HCT116 (cell line): ENCODE measurements around the gene CCDC28B. TPM values are rescaled to one million over a fixed set of nuclear protein-coding genes. Genes with fewer than 3 reads are reported as not detected.

Experiments used
- ATAC-seq: fragments of 200-7000 bp; cut with Tn5 transposase; 2 replicates; pipeline ENCODE4 v1.9.1; 2020; ENCODE audit warnings: mild to moderate bottlenecking, moderate library complexity
- BruUV-seq: library from RNA; stranded (reverse); fragments of 400-500 nt; replicated peaks from 2 replicates; lab custom pipeline; 2021; lab: Mats Ljungman, UMichigan
- CTCF ChIA-PET: fragments of 300-600 bp; sonication (Branson Sonifier 250); formaldehyde crosslinking; loops from one replicate; lab custom pipeline; 2021; ENCODE audit warnings: antibody characterized with exemption; lab: Charles Lee
- POLR2A ChIA-PET: fragments of 300-600, 350-600 bp; sonication (Branson Sonifier 250); formaldehyde crosslinking; loops from one replicate; lab custom pipeline; 2021; ENCODE audit warnings: antibody characterized with exemption; lab: Charles Lee
- RAD21 ChIA-PET, 2 experiments: fragments of 300-600 bp; sonication (Branson Sonifier 250); formaldehyde crosslinking; loops; one replicate each; lab custom pipeline; 2023; ENCODE audit warnings: low total read pairs in 2 of 2; ENCODE audit not compliant: uncharacterized antibody in 2 of 2, unreplicated experiment in 2 of 2, low non-redundant PET in 1 of 2; lab: Charles Lee
- DNase-seq: peaks from one replicate; pipeline ENCODE4 v3.0.0-alpha.2; 2010; ENCODE audit warnings: low read depth, low spot score
- H2AFZ ChIP-seq: fragments of 200-600 bp; shearing (Covaris generic), sonication (generic); 2 replicates; pipeline ENCODE4 v1.6.1; 2017; ENCODE audit warnings: low read depth, mixed run types, mixed read lengths, antibody characterized with exemption, low read length; ENCODE audit not compliant: poor library complexity, severe bottlenecking
- H3K27ac ChIP-seq: 2 replicates; pipeline ENCODE4 v1.5.1; 2012; ENCODE audit warnings: low read depth, low read length
- H3K27me3 ChIP-seq: fragments of 200-600 bp; sonication (generic); 2 replicates; pipeline ENCODE4 v1.6.1; 2016; ENCODE audit warnings: mixed run types, low read length, mixed read lengths; ENCODE audit not compliant: insufficient read depth
- H3K36me3 ChIP-seq, 2 experiments: fragments of 200-500 bp in 1 of 2; fragments of 200-600 bp in 1 of 2; sonication (Bioruptor generic) in 1 of 2; sonication (generic) in 1 of 2; 2 replicates each; pipeline versions ENCODE4 v1.5.1 to v1.6.1; 2014 to 2016; ENCODE audit warnings: low read length in 2 of 2, inconsistent platforms in 1 of 2, mixed read lengths in 1 of 2, mixed run types in 1 of 2; ENCODE audit not compliant: insufficient read depth in 2 of 2, control insufficient read depth in 1 of 2
- H3K4me1 ChIP-seq, 2 experiments: fragments of 200-600 bp in 1 of 2; sonication (generic) in 1 of 2; 2 replicates each; pipeline versions ENCODE4 v1.5.1 to v1.6.1; 2012 to 2017; ENCODE audit warnings: low read length in 2 of 2, inconsistent platforms in 1 of 2, mild to moderate bottlenecking in 1 of 2, mixed read lengths in 1 of 2, mixed run types in 1 of 2, moderate library complexity in 1 of 2; ENCODE audit not compliant: insufficient read depth in 2 of 2, control insufficient read depth in 1 of 2
- H3K4me2 ChIP-seq: fragments of 200-600 bp; sonication (generic); 2 replicates; pipeline ENCODE4 v1.6.1; 2017; ENCODE audit warnings: mixed run types, low read length, mixed read lengths
- H3K4me3 ChIP-seq, 2 experiments: fragments of 200-600 bp in 1 of 2; sonication (generic) in 1 of 2; replicated peaks in 1 of 2; 2 replicates each; pipeline ENCODE4 v1.5.1; 2011 to 2016; ENCODE audit warnings: low read length in 2 of 2, control low read depth in 1 of 2, low read depth in 1 of 2, mild to moderate bottlenecking in 1 of 2, mixed read lengths in 1 of 2, mixed run types in 1 of 2
- H3K79me2 ChIP-seq: fragments of 200-600 bp; sonication (generic); 2 replicates; pipeline ENCODE4 v1.6.1; 2017; ENCODE audit warnings: mild to moderate bottlenecking, mixed run types, low read length, moderate library complexity, mixed read lengths; ENCODE audit not compliant: insufficient read depth
- H3K9ac ChIP-seq: fragments of 200-600 bp; sonication (generic); 2 replicates; pipeline ENCODE4 v1.6.1; 2016; ENCODE audit warnings: low read length, mixed read lengths
- H3K9me2 ChIP-seq: fragments of 200-600 bp; sonication (generic), shearing (Covaris generic); 2 replicates; pipeline ENCODE4 v1.6.1; 2017; ENCODE audit warnings: mixed run types, mild to moderate bottlenecking, moderate library complexity; ENCODE audit not compliant: insufficient read depth
- H3K9me3 ChIP-seq, 2 experiments: fragments of 200-500 bp in 1 of 2; fragments of 200-600 bp in 1 of 2; sonication (Bioruptor generic) in 1 of 2; sonication (generic) in 1 of 2; 2 replicates each; pipeline ENCODE4 v1.6.1; 2014 to 2017; ENCODE audit warnings: low read length in 2 of 2, mixed read lengths in 2 of 2, inconsistent platforms in 1 of 2, low read depth in 1 of 2, mild to moderate bottlenecking in 1 of 2, mixed run types in 1 of 2, moderate library complexity in 1 of 2; ENCODE audit not compliant: control insufficient read depth in 1 of 2, insufficient read depth in 1 of 2
- H4K20me1 ChIP-seq: fragments of 200-600 bp; sonication (generic), shearing (Covaris generic); 2 replicates; pipeline ENCODE4 v1.6.1; 2017; ENCODE audit warnings: mixed run types, mild to moderate bottlenecking, moderate library complexity; ENCODE audit not compliant: insufficient read depth
- ATF3 ChIP-seq: IDR thresholded peaks from 2 replicates; pipeline ENCODE4 v1.6.1; 2012
- EGR1 ChIP-seq: IDR thresholded peaks from 2 replicates; pipeline ENCODE4 v1.6.1; 2012; ENCODE audit warnings: low read depth
- ELF1 ChIP-seq: IDR thresholded peaks from 2 replicates; pipeline ENCODE4 v1.6.1; 2012; ENCODE audit warnings: low read depth, borderline replicate concordance
- FOSL1 ChIP-seq: IDR thresholded peaks from 2 replicates; pipeline ENCODE4 v1.6.1; 2012; ENCODE audit warnings: low read depth
- MAX ChIP-seq: IDR thresholded peaks from 2 replicates; pipeline ENCODE4 v1.6.1; 2012
- POLR2A ChIP-seq: IDR thresholded peaks from 2 replicates; pipeline ENCODE4 v1.7.0; 2011; ENCODE audit warnings: borderline replicate concordance; ENCODE audit not compliant: insufficient read depth, insufficient read length; ENCODE audit errors: extremely low read depth
- RAD21 ChIP-seq: IDR thresholded peaks from 2 replicates; pipeline ENCODE4 v1.6.1; 2012; ENCODE audit warnings: low read depth, mild to moderate bottlenecking
- REST ChIP-seq: IDR thresholded peaks from 2 replicates; pipeline ENCODE4 v1.6.1; 2012; ENCODE audit warnings: low read depth
- SRF ChIP-seq: IDR thresholded peaks from 2 replicates; pipeline ENCODE4 v1.6.1; 2012; ENCODE audit warnings: low read depth
- ZNF274 ChIP-seq: fragments of 200-500 bp; sonication (Bioruptor generic); IDR thresholded peaks from 2 replicates; pipeline ENCODE4 v1.6.1; 2014; ENCODE audit warnings: mild to moderate bottlenecking, low read depth, low read length, inconsistent platforms
- intact Hi-C: fragments of 100-400 bp; cut with micrococcal nuclease; formaldehyde crosslinking; loops from 2 replicates; pipeline ENCODE4 v1.10.0; 2022
- total RNA-seq: library from RNA; stranded (reverse); gene quantifications from one replicate; pipeline ENCODE4 v1.2.1, GENCODE V29; 2021; ENCODE audit not compliant: unreplicated experiment

The CCDC28B gene
- total RNA-seq, 1 experiment from 2014 or later, result 5.9 TPM

GRCh38 chr1:32159189-32159588 lies 41.2 kb upstream of the CCDC28B start:
- 0 out of 2 replicates have a peak, but pooled peaks cover 3% of the 10 kb centered on the region for H4K20me1 ChIP-seq

More at GRCh38 chr1:32159189-32159588, 41.2 kb upstream of the CCDC28B start:
- H3K9me3 ChIP-seq, result no peaks in the 10 kb centered on the region
- no peak for TF ChIP-seq RAD21
- no peak for TF ChIP-seq ZNF274
- no peak for TF ChIP-seq FOSL1
- no peak for TF ChIP-seq ATF3
- TF ChIP-seq EGR1, result no peak
- TF ChIP-seq SRF, result no peak
- no peak for TF ChIP-seq MAX
- TF ChIP-seq REST, result no peak
- TF ChIP-seq POLR2A, result no peak
- no peak for TF ChIP-seq ELF1
- TF ChIP-seq, all 23 proteins: peak for 0
- Histone ChIP-seq H3K36me3 (peaks cover 35 to 69% of the 10 kb centered on the region in 2 experiments), H3K79me2 (peaks cover 3% of the 10 kb centered on the region; the same call in 1 of the 2 replicates), H2AFZ (no peak overlapping the region), H3K27me3 (no peaks in the 10 kb centered on the region), H3K4me3 (no peak overlapping the region), H3K9me2 (no peaks in the 10 kb centered on the region), H3K27ac (no peak overlapping the region), H3K4me2 (no peak overlapping the region), H3K4me1 (no peaks in the 10 kb centered on the region), H3K9ac (no peak overlapping the region)
- DNase-seq, result no peak
- no peak for ATAC-seq
- RAD21 ChIA-PET, result no interaction called here
- intact Hi-C loops, result no loop called here
- BruUV-seq, result no TSS peak
- CTCF ChIA-PET, result no interaction called here
- POLR2A ChIA-PET, result no interaction called here
